Posterior vena cava (tissue), 2 donors: Measurements from ENCODE around the gene SSU72. TPM values are rescaled to one million over a fixed set of nuclear protein-coding genes. Genes with fewer than 3 reads are reported as not detected.
"Not testable (repeated sequence)": the region's sequence is repeated elsewhere in the genome, so short reads cannot be mapped to it uniquely, and the experiment has no call there.

Experiments used
- DNase-seq: peaks from one replicate; pipeline ENCODE4 v3.0.0-alpha.2; 2020; ENCODE audit warnings: low spot score
- intact Hi-C, 2 donors: fragments of 100-400 bp; cut with DNase I; formaldehyde crosslinking; loops; one replicate each; pipeline versions ENCODE4 v1.14.1 to v1.14.2; 2022 to 2023
- total RNA-seq, 2 donors: library from RNA; stranded (reverse); fragmentation: NEBNext Ultra II Directional; extraction: Animal tissue kit (Norgen Biotek cat#: 25700); gene quantifications; one replicate each; pipeline ENCODE4 v1.2.1, GENCODE V29; 2021
- donor health status: DM: yes; HTN: yes; CAD: no.
- donor health status: DM: yes; HTN: yes; CAD: no.

SSU72 gene
- total RNA-seq, 2 donors from 2014 or later: 60.7 to 66.0 TPM

- no peak for DNase-seq
- intact Hi-C loops: no loop called here
Measured at GRCh38 chr1:1536938-1537546, 37.6 kb downstream of the SSU72 start.

- intact Hi-C loops: no loop called here
- no peak for DNase-seq
Measured at GRCh38 chr1:1536019-1536937, 38.4 kb downstream of the SSU72 start.

GRCh38 chr1:1535201-1536018, 39.3 kb downstream of the SSU72 start:
- DNase-seq: no peak

GRCh38 chr1:1534401-1535154, 40.1 kb downstream of the SSU72 start:
- no peak for DNase-seq
- intact Hi-C loops: no loop called here

More at GRCh38 chr1:1535201-1536018, 39.3 kb downstream of the SSU72 start:
- intact Hi-C loops: no loop called here

GRCh38 chr1:1533894-1534291, 40.8 kb downstream of the SSU72 start:
- intact Hi-C loops, DNase-seq: not testable (repeated sequence)

- DNase-seq, intact Hi-C loops: not testable (repeated sequence)
Measured at GRCh38 chr1:1533176-1533893, 41.3 kb downstream of the SSU72 start.

GRCh38 chr1:1531947-1532346, 42.7 kb downstream of the SSU72 start:
- DNase-seq: no peak
- intact Hi-C loops: no loop called here

GRCh38 chr1:1529936-1530335, 44.7 kb downstream of the SSU72 start:
- no peak for DNase-seq
- intact Hi-C loops: no loop called here

- intact Hi-C loops: no loop called here
Measured at GRCh38 chr1:1529321-1529720, 45.3 kb downstream of the SSU72 start.

GRCh38 chr1:1528301-1529267, 46.1 kb downstream of the SSU72 start:
- no peak for DNase-seq
- intact Hi-C loops: no loop called here

More at GRCh38 chr1:1529321-1529720, 45.3 kb downstream of the SSU72 start:
- DNase-seq: no peak

GRCh38 chr1:1527092-1527816, 47.4 kb downstream of the SSU72 start:
- intact Hi-C loops: no loop called here

GRCh38 chr1:1526476-1526875, 48.2 kb downstream of the SSU72 start:
- DNase-seq, intact Hi-C loops: not testable (repeated sequence)

More at GRCh38 chr1:1527092-1527816, 47.4 kb downstream of the SSU72 start:
- DNase-seq: no peak

GRCh38 chr1:1524750-1525383, 49.8 kb downstream of the SSU72 start:
- intact Hi-C loops, DNase-seq: not testable (repeated sequence)

GRCh38 chr1:1523651-1524050, 51.0 kb downstream of the SSU72 start:
- intact Hi-C loops, DNase-seq: not testable (repeated sequence)

GRCh38 chr1:1523226-1523625, 51.4 kb downstream of the SSU72 start:
- intact Hi-C loops, DNase-seq: not testable (repeated sequence)

GRCh38 chr1:1522536-1522935, 52.1 kb downstream of the SSU72 start:
- intact Hi-C loops, DNase-seq: not testable (repeated sequence)
